Measurements from ENCODE around the gene LINGO1. TPM values are rescaled to one million over a fixed set of nuclear protein-coding genes. Genes with fewer than 3 reads are reported as not detected.

LINGO1 gene
- total and polyA plus RNA-seq, 2 of the 8 experiments (the other 6 are each of a cell fraction or from before 2014, with no cell fraction given) = 57.1 to 114 TPM

DNA sequence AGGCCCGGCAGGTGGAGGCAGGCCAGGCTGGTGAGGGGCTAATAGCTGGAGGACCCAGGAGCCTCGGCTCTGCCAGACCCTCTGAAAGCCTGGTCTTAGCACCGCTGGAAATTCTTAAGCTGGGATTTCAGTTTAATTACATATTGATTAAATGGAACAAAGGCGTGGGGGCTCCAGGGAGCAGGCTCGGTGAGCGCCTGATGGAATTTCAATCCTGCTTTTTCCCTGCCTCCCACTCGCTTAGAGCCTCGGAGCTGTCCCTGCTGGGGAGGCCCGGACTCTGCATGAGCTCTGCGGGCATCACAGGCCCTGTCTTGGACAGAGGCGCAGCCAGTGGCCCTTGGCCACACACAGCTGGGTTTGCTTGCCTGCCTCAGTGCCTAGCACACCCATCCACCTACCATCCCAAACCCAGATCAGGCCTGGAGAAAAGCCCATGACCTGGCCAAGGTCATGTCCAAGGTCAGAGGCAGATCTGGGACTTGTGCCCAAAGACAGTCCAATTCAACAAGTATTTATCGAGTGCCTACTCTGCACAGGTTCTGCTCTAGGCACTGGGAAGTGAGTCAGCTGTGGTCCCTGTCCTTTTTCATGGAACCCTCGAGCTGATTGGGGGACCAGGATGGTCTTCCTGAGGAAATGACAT, 40.6 kb downstream of the LINGO1 start:
- Histone ChIP-seq H4K5ac (ENCODE audit: insufficient read length, low read depth, low read length) (no peak overlapping the region), H3K4me3 (ENCODE audit: extremely low read depth in 1 of 4, insufficient read depth in 2 of 4, low read depth in 3 of 4, low read length in 4 of 4) (no peak overlapping the region), H3K4me2 (ENCODE audit: insufficient read depth in 1 of 2, low read depth in 2 of 2, low read length in 2 of 2) (no peak overlapping the region), H2BK20ac (ENCODE audit: low read length) (peak overlapping the region; percentile 72), H4K8ac (ENCODE audit: extremely low read depth, insufficient read depth, low read length) (peak overlapping the region; percentile 12; the same call in 1 of the 2 replicates), H3K23ac (ENCODE audit: insufficient read length) (no peak overlapping the region), H3K27ac (ENCODE audit: low read depth, low read length) (no peak overlapping the region), H2AFZ (ENCODE audit: low read length) (no peak overlapping the region), H2BK5ac (ENCODE audit: low read depth, low read length) (0 out of 2 replicates have a peak overlapping the region, but pooled peaks have one; percentile 2), H3K79me2 (ENCODE audit: control insufficient read depth in 1 of 2, insufficient read depth in 2 of 2, low read length in 2 of 2) (no peaks in the 10 kb centered on the region), H3K9ac (replicated peaks in 1 of 4; ENCODE audit: extremely low read depth in 1 of 4, low read depth in 3 of 4, low read length in 3 of 4) (no peak overlapping the region), H2BK120ac (replicated peaks; ENCODE audit: low read depth, low read length) (no peak overlapping the region), H3K56ac (replicated peaks; ENCODE audit: insufficient read length, low read depth, low read length) (no peak overlapping the region), H4K91ac (replicated peaks; ENCODE audit: insufficient read length, low read length) (no peak overlapping the region), H3K23me2 (ENCODE audit: low read depth, low read length) (no peaks in the 10 kb centered on the region), H3K79me1 (ENCODE audit: low read depth, low read length) (no peaks in the 10 kb centered on the region), H4K20me1 (replicated peaks in 1 of 2; ENCODE audit: control insufficient read depth in 1 of 2, insufficient read depth in 2 of 2, low read length in 2 of 2) (no peaks in the 10 kb centered on the region), H2BK12ac (ENCODE audit: low read depth, low read length) (peak overlapping the region; percentile 60; the same call in 1 of the 2 replicates), H3K9me3 (ENCODE audit: insufficient read depth in 2 of 2, low read depth in 1 of 2, low read length in 1 of 2) (no peaks in the 10 kb centered on the region), H3K4me1 (replicated peaks in 1 of 4; ENCODE audit: control insufficient read depth in 3 of 4, insufficient read depth in 4 of 4, low read length in 3 of 4) (peaks cover 0 to 4% (median 0%) of the 10 kb centered on the region in 4 experiments; a peak in 1 of 7 replicates), H2BK15ac (ENCODE audit: low read length) (no peak overlapping the region), H3K36me3 (ENCODE audit: control insufficient read depth in 2 of 4, insufficient read depth in 4 of 4, low read length in 3 of 4) (no peaks in the 10 kb centered on the region), H3K27me3 (replicated peaks in 1 of 4; ENCODE audit: control insufficient read depth in 3 of 4, extremely low read depth in 1 of 4, insufficient read depth in 3 of 4, low read length in 3 of 4) (no peaks in the 10 kb centered on the region; a peak in 1 of 7 replicates), H3K18ac (ENCODE audit: extremely low read depth, low read length) (peak overlapping the region; percentile 83), H2AK5ac (ENCODE audit: low read depth, low read length) (peak overlapping the region; percentile 6; the same call in 1 of the 2 replicates), H3K14ac (ENCODE audit: insufficient read length) (no peak overlapping the region), H3K4ac (replicated peaks; ENCODE audit: insufficient read length, low read depth, low read length) (no peak overlapping the region)
- ChIA-PET CTCF (ENCODE audit: partially characterized antibody) (interaction anchor here (0.6 to 3.5 kb wide), 19 partner anchors 8 to 624 kb away, joined by 3 to 18 read pairs (median 4); no protein-coding TSS in a partner anchor), POLR2A (ENCODE audit: partially characterized antibody) (interaction anchor here (1.0 kb wide), 1 partner anchor 17 kb away, joined by 5 read pairs; no protein-coding TSS in a partner anchor)
- DNase-seq (ENCODE audit: low read depth in 1 of 2, low spot score in 2 of 2) (no peak), FAIRE-seq (no peak)
- WGBS, 2 experiments (ENCODE audit: extremely low coverage in 1 of 2, insufficient coverage in 1 of 2, insufficient read length in 1 of 2, insufficient replicate concordance in 2 of 2, low coverage in 1 of 2, low lambda C conversion rate in 2 of 2, missing lambda C conversion rate in 1 of 2) = 87% methylated on average over 13 of the region's 13 CpGs; no CpG with 5 or more reads in 1 of the 2 experiments
- TF ChIP-seq YY1 (IDR thresholded peaks at IDR 0.05; ENCODE audit: low read depth, low read length) = no peak
- TF ChIP-seq SP2 (IDR thresholded peaks at IDR 0.05; ENCODE audit: low read length) = no peak
- no peak for TF ChIP-seq CHD2 (IDR thresholded peaks at IDR 0.05; ENCODE audit: low read length)
- TF ChIP-seq GABPA (IDR thresholded peaks at IDR 0.05; ENCODE audit: borderline replicate concordance, insufficient read depth, low read length) = no peak
- no peak for TF ChIP-seq BCL11A (IDR thresholded peaks at IDR 0.05; ENCODE audit: low read depth in 2 of 2, low read length in 2 of 2)
- no peak for TF ChIP-seq TCF12 (IDR thresholded peaks at IDR 0.05; ENCODE audit: low read depth, low read length)
- TF ChIP-seq EZH2 (IDR thresholded peaks at IDR 0.05; ENCODE audit: low read depth, low read length, severe bottlenecking) = no peak
- no peak for TF ChIP-seq CBX5 (IDR thresholded peaks at IDR 0.05; ENCODE audit: low read depth, low read length)
- no peak for TF ChIP-seq BRCA1 (IDR thresholded peaks at IDR 0.05; ENCODE audit: low read depth, low read length)
- no peak for TF ChIP-seq SP4 (IDR thresholded peaks at IDR 0.05; ENCODE audit: low read length)
- TF ChIP-seq POU5F1 (IDR thresholded peaks at IDR 0.05; ENCODE audit: low read depth, low read length) = no peak
- no peak for TF ChIP-seq CBX8 (IDR thresholded peaks at IDR 0.05; ENCODE audit: borderline replicate concordance, low read depth, low read length)

All from H1 (cell line).